ENCODE data around the gene SNRPA. TPM values are rescaled to one million over a fixed set of nuclear protein-coding genes. Genes with fewer than 3 reads are reported as not detected.

The SNRPA gene
- total RNA-seq, 1 experiment from 2014 or later, result 102 TPM

DNA sequence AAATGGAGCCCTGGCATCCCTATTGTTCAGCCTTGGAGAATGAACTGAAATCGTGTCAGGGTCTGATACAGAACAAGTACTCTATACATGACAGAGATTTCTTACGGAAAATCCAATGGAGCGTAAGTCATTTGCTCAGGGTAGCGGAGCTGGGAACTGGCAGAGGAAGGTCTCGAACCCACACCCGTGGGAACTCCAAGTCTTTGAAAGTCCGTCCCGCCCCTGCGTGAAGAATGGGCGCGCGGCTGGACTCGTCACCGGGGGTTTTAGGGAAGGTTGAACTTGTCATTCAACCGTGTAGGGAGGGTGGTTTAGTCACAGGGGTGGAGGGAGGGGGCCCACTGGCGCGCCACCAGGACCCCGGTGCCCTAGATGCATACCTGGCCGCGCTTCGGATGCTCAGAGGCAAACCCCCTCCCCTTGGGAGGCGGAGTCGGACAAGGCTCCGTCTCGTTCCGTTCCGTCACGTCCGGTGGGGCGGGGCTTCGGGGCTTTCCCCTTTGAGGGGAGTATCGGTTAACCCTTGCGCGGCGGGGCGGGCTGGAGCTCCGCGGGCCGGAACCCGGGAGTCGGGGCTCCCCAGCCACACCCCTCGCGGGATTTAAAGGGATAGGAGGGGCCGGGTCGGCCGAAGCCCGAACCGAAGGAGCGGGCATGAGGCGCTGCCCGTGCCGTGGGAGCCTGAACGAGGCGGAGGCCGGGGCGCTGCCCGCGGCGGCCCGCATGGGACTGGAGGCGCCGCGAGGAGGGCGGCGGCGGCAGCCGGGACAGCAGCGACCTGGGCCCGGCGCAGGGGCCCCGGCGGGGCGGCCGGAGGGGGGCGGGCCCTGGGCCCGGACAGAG, 34.3 kb upstream of the SNRPA start, which contains the start of the genes COQ8B and ITPKC:
TSS of gene COQ8B (minus strand) at position 405 of the 843 bp plus-strand sequence. CDS start 2,254 bp downstream, outside the sequence.
TSS of gene ITPKC (plus strand) at position 631 of the 843 bp plus-strand sequence. CDS start at position 655, 24 bp downstream.
- TSS peak; percentile 82 for BruUV-seq (replicated peaks)
- Mint-ChIP-seq H3K9me3 (ENCODE audit: low read depth, unreplicated experiment) (no peaks in the 10 kb centered on the region), H3K4me1 (ENCODE audit: low read depth, unreplicated experiment) (peaks cover 29% of the 10 kb centered on the region), H3K27me3 (ENCODE audit: unreplicated experiment) (no peaks in the 10 kb centered on the region), H3K36me3 (ENCODE audit: insufficient read depth, unreplicated experiment) (peaks cover 95% of the 10 kb centered on the region), H3K27ac (ENCODE audit: unreplicated experiment) (peak within 1 kb of the TSS; percentile 93), H3K4me3 (ENCODE audit: low read depth, unreplicated experiment) (peak within 1 kb of the TSS; percentile 78)
- CTCF ChIA-PET, result interaction anchor here (0.8 to 2.1 kb wide), 4 partner anchors 34 to 284 kb away, joined by 3 to 8 read pairs (median 5); partner anchors contain the start of genes ACTMAP and RAB4B
- intact Hi-C loops (cut with micrococcal nuclease; ENCODE audit: unreplicated experiment), result loop anchor here (5.0 kb wide), 1 partner anchor 36 kb away; the partner anchor contains the start of genes ACTMAP and SNRPA
- DNase-seq, result peak; percentile 100
- TF ChIP-seq CTCF (IDR thresholded peaks at IDR 0.05; ENCODE audit: unreplicated experiment), result no peak

DNA sequence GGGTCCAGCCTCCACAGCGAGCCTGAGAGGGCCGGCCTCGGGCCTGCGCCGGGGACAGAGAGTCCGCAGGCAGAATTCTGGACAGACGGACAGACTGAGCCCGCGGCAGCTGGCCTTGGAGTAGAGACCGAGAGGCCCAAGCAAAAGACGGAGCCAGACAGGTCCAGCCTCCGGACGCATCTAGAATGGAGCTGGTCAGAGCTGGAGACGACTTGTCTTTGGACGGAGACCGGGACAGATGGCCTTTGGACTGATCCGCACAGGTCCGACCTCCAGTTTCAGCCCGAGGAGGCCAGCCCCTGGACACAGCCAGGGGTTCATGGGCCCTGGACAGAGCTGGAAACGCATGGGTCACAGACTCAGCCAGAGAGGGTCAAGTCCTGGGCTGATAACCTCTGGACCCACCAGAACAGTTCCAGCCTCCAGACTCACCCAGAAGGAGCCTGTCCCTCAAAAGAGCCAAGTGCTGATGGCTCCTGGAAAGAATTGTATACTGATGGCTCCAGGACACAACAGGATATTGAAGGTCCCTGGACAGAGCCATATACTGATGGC, 33.6 kb upstream of the SNRPA start:
- CTCF ChIA-PET, result interaction anchor here (2.0 to 2.1 kb wide), 2 partner anchors 33 to 60 kb away, joined by 7 to 8 read pairs; partner anchors contain the start of genes ACTMAP and RAB4B
- Mint-ChIP-seq H3K36me3 (ENCODE audit: insufficient read depth, unreplicated experiment) (peaks cover 96% of the 10 kb centered on the region), H3K4me3 (ENCODE audit: low read depth, unreplicated experiment) (peak overlapping the region; percentile 78), H3K9me3 (ENCODE audit: low read depth, unreplicated experiment) (no peaks in the 10 kb centered on the region), H3K4me1 (ENCODE audit: low read depth, unreplicated experiment) (peaks cover 34% of the 10 kb centered on the region), H3K27me3 (ENCODE audit: unreplicated experiment) (no peaks in the 10 kb centered on the region), H3K27ac (ENCODE audit: unreplicated experiment) (peak overlapping the region; percentile 93)
- BruUV-seq (replicated peaks), result TSS peak; percentile 30
- DNase-seq, result no peak
- TF ChIP-seq CTCF (IDR thresholded peaks at IDR 0.05; ENCODE audit: unreplicated experiment), result no peak
- intact Hi-C loops (cut with micrococcal nuclease; ENCODE audit: unreplicated experiment), result loop anchor here (5.0 kb wide), 1 partner anchor 35 kb away; the partner anchor contains the start of genes ACTMAP and SNRPA

DNA sequence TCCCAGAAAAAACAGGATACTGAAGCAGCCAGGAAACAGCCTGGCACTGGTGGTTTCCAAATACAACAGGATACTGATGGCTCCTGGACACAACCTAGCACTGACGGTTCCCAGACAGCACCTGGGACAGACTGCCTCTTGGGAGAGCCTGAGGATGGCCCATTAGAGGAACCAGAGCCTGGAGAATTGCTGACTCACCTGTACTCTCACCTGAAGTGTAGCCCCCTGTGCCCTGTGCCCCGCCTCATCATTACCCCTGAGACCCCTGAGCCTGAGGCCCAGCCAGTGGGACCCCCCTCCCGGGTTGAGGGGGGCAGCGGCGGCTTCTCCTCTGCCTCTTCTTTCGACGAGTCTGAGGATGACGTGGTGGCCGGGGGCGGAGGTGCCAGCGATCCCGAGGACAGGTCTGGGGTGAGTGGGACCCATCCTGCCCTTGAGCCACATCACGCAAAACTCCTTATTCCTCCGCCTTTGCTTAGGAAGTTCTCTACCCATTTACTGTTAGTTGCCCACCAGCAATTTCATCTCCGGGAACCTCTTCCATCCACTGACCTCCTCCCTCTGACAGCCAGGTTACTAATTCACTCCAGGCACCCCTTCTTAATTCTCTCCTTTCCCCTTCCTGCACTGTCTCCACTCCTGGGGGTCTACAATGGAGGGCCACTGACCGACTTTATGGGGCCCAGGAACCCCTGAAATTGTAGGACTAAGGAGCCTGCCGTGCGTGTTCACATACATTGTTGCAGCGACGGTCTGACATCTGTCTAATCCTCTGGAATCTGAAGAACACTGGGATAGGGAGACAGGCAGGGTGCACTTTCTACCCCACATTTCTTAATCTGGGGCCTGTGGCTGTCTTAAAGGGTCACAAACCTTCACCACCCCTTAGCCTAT, 32.9 kb upstream of the SNRPA start:
- TF ChIP-seq CTCF (IDR thresholded peaks at IDR 0.05; ENCODE audit: unreplicated experiment), result no peak
- BruUV-seq (replicated peaks), result no TSS peak
- intact Hi-C loops (cut with micrococcal nuclease; ENCODE audit: unreplicated experiment), result loop anchor here (5.0 kb wide), 1 partner anchor 34 kb away; the partner anchor contains the start of genes ACTMAP and SNRPA
- Mint-ChIP-seq H3K27ac (ENCODE audit: unreplicated experiment) (peak overlapping the region; percentile 93), H3K36me3 (ENCODE audit: insufficient read depth, unreplicated experiment) (peaks cover 96% of the 10 kb centered on the region), H3K4me3 (ENCODE audit: low read depth, unreplicated experiment) (peak overlapping the region; percentile 78), H3K9me3 (ENCODE audit: low read depth, unreplicated experiment) (no peaks in the 10 kb centered on the region), H3K4me1 (ENCODE audit: low read depth, unreplicated experiment) (peaks cover 41% of the 10 kb centered on the region), H3K27me3 (ENCODE audit: unreplicated experiment) (no peaks in the 10 kb centered on the region)
- DNase-seq, result peak; percentile 42
- CTCF ChIA-PET, result interaction anchor here (2.0 to 2.1 kb wide), 2 partner anchors 32 to 60 kb away, joined by 7 to 8 read pairs; partner anchors contain the start of genes ACTMAP and RAB4B

Measured in Calu3 (cell line).